ENCODE results near the gene COL15A1. TPM values are rescaled to one million over a fixed set of nuclear protein-coding genes. Genes with fewer than 3 reads are reported as not detected.

The COL15A1 gene
- total and polyA plus RNA-seq, 2 of the 8 experiments (the other 6 are each of a cell fraction or from before 2014, with no cell fraction given): 0.12 to 0.15 TPM

- Histone ChIP-seq H2BK120ac (replicated peaks; ENCODE audit: low read depth, low read length) (no peak overlapping the region), H4K8ac (ENCODE audit: extremely low read depth, insufficient read depth, low read length) (no peak overlapping the region), H3K9me3 (ENCODE audit: insufficient read depth in 2 of 2, low read depth in 1 of 2, low read length in 1 of 2) (peaks cover 8 to 13% of the 10 kb centered on the region in 2 experiments), H3K36me3 (ENCODE audit: control insufficient read depth in 2 of 4, insufficient read depth in 4 of 4, low read length in 3 of 4) (no peaks in the 10 kb centered on the region), H4K5ac (ENCODE audit: insufficient read length, low read depth, low read length) (no peak overlapping the region), H2AFZ (ENCODE audit: low read length) (no peak overlapping the region), H3K9ac (replicated peaks in 1 of 4; ENCODE audit: extremely low read depth in 1 of 4, low read depth in 3 of 4, low read length in 3 of 4) (no peak overlapping the region), H3K4me2 (ENCODE audit: insufficient read depth in 1 of 2, low read depth in 2 of 2, low read length in 2 of 2) (no peak overlapping the region), H3K18ac (ENCODE audit: extremely low read depth, low read length) (no peak overlapping the region), H3K23me2 (ENCODE audit: low read depth, low read length) (no peaks in the 10 kb centered on the region), H3K27ac (ENCODE audit: low read depth, low read length) (no peak overlapping the region), H2BK20ac (ENCODE audit: low read length) (no peak overlapping the region), H4K91ac (replicated peaks; ENCODE audit: insufficient read length, low read length) (no peak overlapping the region), H3K4me1 (replicated peaks in 1 of 4; ENCODE audit: control insufficient read depth in 3 of 4, insufficient read depth in 4 of 4, low read length in 3 of 4) (no peaks in the 10 kb centered on the region), H3K4me3 (ENCODE audit: extremely low read depth in 1 of 4, insufficient read depth in 2 of 4, low read depth in 3 of 4, low read length in 4 of 4) (no peak overlapping the region), H3K79me1 (ENCODE audit: low read depth, low read length) (no peaks in the 10 kb centered on the region), H2BK15ac (ENCODE audit: low read length) (no peak overlapping the region), H3K4ac (replicated peaks; ENCODE audit: insufficient read length, low read depth, low read length) (no peak overlapping the region), H2BK5ac (ENCODE audit: low read depth, low read length) (no peak overlapping the region), H3K56ac (replicated peaks; ENCODE audit: insufficient read length, low read depth, low read length) (no peak overlapping the region), H3K14ac (ENCODE audit: insufficient read length) (no peak overlapping the region), H4K20me1 (replicated peaks in 1 of 2; ENCODE audit: control insufficient read depth in 1 of 2, insufficient read depth in 2 of 2, low read length in 2 of 2) (no peaks in the 10 kb centered on the region), H3K79me2 (ENCODE audit: control insufficient read depth in 1 of 2, insufficient read depth in 2 of 2, low read length in 2 of 2) (no peaks in the 10 kb centered on the region), H2AK5ac (ENCODE audit: low read depth, low read length) (no peak overlapping the region), H3K27me3 (replicated peaks in 1 of 4; ENCODE audit: control insufficient read depth in 3 of 4, extremely low read depth in 1 of 4, insufficient read depth in 3 of 4, low read length in 3 of 4) (no peaks in the 10 kb centered on the region), H2BK12ac (ENCODE audit: low read depth, low read length) (no peak overlapping the region), H3K23ac (ENCODE audit: insufficient read length) (no peak overlapping the region)
- DNase-seq (ENCODE audit: low read depth in 1 of 2, low spot score in 2 of 2): no peak
- CTCF ChIA-PET (ENCODE audit: partially characterized antibody): interaction anchor here (0.8 to 2.5 kb wide), 7 partner anchors 10 to 130 kb away, joined by 3 to 8 read pairs (median 3); no protein-coding TSS in a partner anchor
- FAIRE-seq: no peak
- POLR2A ChIA-PET (ENCODE audit: partially characterized antibody): no interaction called here
- WGBS, 2 experiments (ENCODE audit: extremely low coverage in 1 of 2, insufficient coverage in 1 of 2, insufficient read length in 1 of 2, insufficient replicate concordance in 2 of 2, low coverage in 1 of 2, low lambda C conversion rate in 2 of 2, missing lambda C conversion rate in 1 of 2): 95% methylated on average over 4 of the region's 4 CpGs; no CpG with 5 or more reads in 1 of the 2 experiments
- TF ChIP-seq CBX8 (IDR thresholded peaks at IDR 0.05; ENCODE audit: borderline replicate concordance, low read depth, low read length) (no peak), TAF1 (IDR thresholded peaks at IDR 0.05; ENCODE audit: low read depth, low read length) (no peak), JUND (IDR thresholded peaks at IDR 0.05; ENCODE audit: low read length) (no peak), POLR2AphosphoS5 (IDR thresholded peaks at IDR 0.05; ENCODE audit: low read depth, low read length) (no peak)
These were observed 72.2 kb downstream of the COL15A1 start for GRCh38 chr9:99015890-99016289.

All from H1 (cell line).